ENCODE data around the gene ZNF764. TPM values are rescaled to one million over a fixed set of nuclear protein-coding genes. Genes with fewer than 3 reads are reported as not detected.
A peak's percentile ranks its signal among the peaks of the same experiment; 100 is the strongest.

ZNF764 gene
- total RNA-seq, 1 experiment from 2014 or later, result 9.1 TPM

DNA sequence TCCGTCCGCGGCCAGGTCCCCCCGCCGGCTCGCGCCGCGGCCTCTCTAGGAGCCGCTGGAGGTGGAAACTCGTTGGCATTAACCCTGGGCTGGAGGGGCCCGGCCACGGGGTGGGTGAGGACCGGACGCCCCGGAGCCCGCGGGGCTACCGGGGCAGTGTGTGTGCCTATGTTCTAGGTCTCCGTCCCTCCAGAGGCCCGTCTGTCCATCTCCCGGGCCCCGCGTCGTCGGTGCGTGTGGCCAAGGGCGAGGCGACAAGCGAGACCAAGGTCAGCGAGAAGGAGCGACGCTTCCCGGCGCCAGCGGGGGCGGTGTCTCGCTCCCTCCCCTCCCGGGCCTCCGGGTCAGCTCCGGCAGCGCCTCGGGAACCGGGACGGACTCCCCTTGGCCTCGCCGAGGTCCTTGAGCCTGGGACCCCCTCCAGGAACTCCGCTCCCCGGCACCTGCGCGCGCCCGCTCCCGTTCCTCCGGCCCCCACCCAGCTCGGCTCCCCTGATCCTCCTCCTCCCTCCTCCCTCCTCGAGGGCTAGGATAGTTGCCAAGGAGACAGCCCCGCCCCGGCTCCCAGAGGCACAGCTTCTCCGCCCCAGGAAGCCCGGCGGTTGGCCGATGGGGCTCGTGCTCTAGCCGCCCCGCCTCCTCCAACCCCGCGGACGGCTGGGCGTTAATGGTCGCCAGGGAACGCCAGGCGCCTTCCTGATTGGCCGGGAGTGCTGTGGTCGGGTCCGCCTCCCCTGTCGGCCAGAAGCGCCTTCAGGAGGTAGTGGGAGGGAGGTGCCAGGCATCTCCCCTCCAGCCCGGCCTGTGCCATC lies 31.1 kb downstream of the ZNF764 start:
- Histone ChIP-seq H3K27ac (ENCODE audit: low read depth, low read length) (peak overlapping the region; percentile 99), H3K4me3 (replicated peaks in 1 of 2; ENCODE audit: low read depth in 1 of 2, low read length in 2 of 2) (peak overlapping the region; percentile 69 to 77), H3K4me2 (ENCODE audit: low read length) (peak overlapping the region; percentile 84), H2AFZ (ENCODE audit: low read depth, low read length, poor library complexity, severe bottlenecking) (no peak overlapping the region), H3K36me3 (ENCODE audit: control insufficient read depth in 1 of 2, insufficient read depth in 2 of 2, low read length in 2 of 2) (no peaks in the 10 kb centered on the region; a peak in 1 of 4 replicates), H3K9ac (ENCODE audit: low read length) (peak overlapping the region; percentile 91), H4K20me1 (ENCODE audit: insufficient read depth) (no peaks in the 10 kb centered on the region), H3K79me2 (ENCODE audit: insufficient read depth, low read length) (peaks cover 12% of the 10 kb centered on the region), H3K9me3 (ENCODE audit: control insufficient read depth in 1 of 2, insufficient read depth in 1 of 2, low read depth in 1 of 2, low read length in 2 of 2) (no peaks in the 10 kb centered on the region), H3K27me3 (ENCODE audit: insufficient read depth, low read length) (no peaks in the 10 kb centered on the region), H3K4me1 (ENCODE audit: control insufficient read depth in 1 of 2, insufficient read depth in 2 of 2, low read length in 2 of 2) (peaks cover 7 to 25% of the 10 kb centered on the region in 2 experiments), H3K9me2 (ENCODE audit: insufficient read depth) (no peaks in the 10 kb centered on the region)
- ATAC-seq (peak; percentile 91), DNase-seq (ENCODE audit: low read depth, low spot score) (peak; percentile 94)
- intact Hi-C loops (cut with micrococcal nuclease), result loop anchor here (5.0 kb wide), 1 partner anchor 95 kb away; the partner anchor contains the start of gene DCTPP1
- peak; percentile 44 for TF ChIP-seq ZFX (IDR thresholded peaks at IDR 0.05)
- TF ChIP-seq TCF7L2 (IDR thresholded peaks at IDR 0.05; ENCODE audit: borderline replicate concordance, extremely low read depth, insufficient read depth, insufficient read length), result no peak
- TF ChIP-seq, protein P1, sequence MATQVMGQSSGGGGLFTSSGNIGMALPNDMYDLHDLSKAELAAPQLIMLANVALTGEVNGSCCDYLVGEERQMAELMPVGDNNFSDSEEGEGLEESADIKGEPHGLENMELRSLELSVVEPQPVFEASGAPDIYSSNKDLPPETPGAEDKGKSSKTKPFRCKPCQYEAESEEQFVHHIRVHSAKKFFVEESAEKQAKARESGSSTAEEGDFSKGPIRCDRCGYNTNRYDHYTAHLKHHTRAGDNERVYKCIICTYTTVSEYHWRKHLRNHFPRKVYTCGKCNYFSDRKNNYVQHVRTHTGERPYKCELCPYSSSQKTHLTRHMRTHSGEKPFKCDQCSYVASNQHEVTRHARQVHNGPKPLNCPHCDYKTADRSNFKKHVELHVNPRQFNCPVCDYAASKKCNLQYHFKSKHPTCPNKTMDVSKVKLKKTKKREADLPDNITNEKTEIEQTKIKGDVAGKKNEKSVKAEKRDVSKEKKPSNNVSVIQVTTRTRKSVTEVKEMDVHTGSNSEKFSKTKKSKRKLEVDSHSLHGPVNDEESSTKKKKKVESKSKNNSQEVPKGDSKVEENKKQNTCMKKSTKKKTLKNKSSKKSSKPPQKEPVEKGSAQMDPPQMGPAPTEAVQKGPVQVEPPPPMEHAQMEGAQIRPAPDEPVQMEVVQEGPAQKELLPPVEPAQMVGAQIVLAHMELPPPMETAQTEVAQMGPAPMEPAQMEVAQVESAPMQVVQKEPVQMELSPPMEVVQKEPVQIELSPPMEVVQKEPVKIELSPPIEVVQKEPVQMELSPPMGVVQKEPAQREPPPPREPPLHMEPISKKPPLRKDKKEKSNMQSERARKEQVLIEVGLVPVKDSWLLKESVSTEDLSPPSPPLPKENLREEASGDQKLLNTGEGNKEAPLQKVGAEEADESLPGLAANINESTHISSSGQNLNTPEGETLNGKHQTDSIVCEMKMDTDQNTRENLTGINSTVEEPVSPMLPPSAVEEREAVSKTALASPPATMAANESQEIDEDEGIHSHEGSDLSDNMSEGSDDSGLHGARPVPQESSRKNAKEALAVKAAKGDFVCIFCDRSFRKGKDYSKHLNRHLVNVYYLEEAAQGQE (IDR thresholded peaks at IDR 0.05; ENCODE audit: low read depth), result no peak
- TF ChIP-seq, protein P2, sequence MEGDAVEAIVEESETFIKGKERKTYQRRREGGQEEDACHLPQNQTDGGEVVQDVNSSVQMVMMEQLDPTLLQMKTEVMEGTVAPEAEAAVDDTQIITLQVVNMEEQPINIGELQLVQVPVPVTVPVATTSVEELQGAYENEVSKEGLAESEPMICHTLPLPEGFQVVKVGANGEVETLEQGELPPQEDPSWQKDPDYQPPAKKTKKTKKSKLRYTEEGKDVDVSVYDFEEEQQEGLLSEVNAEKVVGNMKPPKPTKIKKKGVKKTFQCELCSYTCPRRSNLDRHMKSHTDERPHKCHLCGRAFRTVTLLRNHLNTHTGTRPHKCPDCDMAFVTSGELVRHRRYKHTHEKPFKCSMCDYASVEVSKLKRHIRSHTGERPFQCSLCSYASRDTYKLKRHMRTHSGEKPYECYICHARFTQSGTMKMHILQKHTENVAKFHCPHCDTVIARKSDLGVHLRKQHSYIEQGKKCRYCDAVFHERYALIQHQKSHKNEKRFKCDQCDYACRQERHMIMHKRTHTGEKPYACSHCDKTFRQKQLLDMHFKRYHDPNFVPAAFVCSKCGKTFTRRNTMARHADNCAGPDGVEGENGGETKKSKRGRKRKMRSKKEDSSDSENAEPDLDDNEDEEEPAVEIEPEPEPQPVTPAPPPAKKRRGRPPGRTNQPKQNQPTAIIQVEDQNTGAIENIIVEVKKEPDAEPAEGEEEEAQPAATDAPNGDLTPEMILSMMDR (IDR thresholded peaks at IDR 0.05 in 2 of 3, conservative IDR thresholded peaks at IDR 0.05 in 1 of 3; ENCODE audit: borderline replicate concordance in 1 of 3, insufficient read depth in 1 of 3, low read depth in 2 of 3, low read length in 2 of 3), result peak in 1 of 3 experiments; percentile 24; a peak in 2 of 6 replicates
- TF ChIP-seq EGR1 (IDR thresholded peaks at IDR 0.05; ENCODE audit: low read depth), result peak; percentile 93
- no peak for TF ChIP-seq ZNF274 (IDR thresholded peaks at IDR 0.05; ENCODE audit: low read depth, low read length)
- peak; percentile 59; the same call in 1 of the 2 replicates for TF ChIP-seq SP1 (IDR thresholded peaks at IDR 0.05; ENCODE audit: low read depth)
- peak; percentile 81 for TF ChIP-seq YY1 (IDR thresholded peaks at IDR 0.05; ENCODE audit: extremely low read depth, insufficient replicate concordance, low read depth, low read length)
- TF ChIP-seq POLR2AphosphoS5 (IDR thresholded peaks at IDR 0.05; ENCODE audit: low read depth, low read length), result peak; percentile 68
- CTCF ChIA-PET, result interaction anchor here (0.6 to 0.9 kb wide), 3 partner anchors 9 to 107 kb away, joined by 3 to 6 read pairs (median 3); partner anchors contain the start of gene ZNF764
- RAD21 ChIA-PET (ENCODE audit: low non-redundant PET in 1 of 2, low total read pairs in 2 of 2, uncharacterized antibody in 2 of 2, unreplicated experiment in 2 of 2), result no interaction called here
- POLR2A ChIA-PET, result interaction anchor here (0.6 to 1.3 kb wide), 6 partner anchors 9 to 97 kb away, joined by 3 to 6 read pairs (median 3); partner anchors contain the start of genes DCTPP1 and ZNF764
- BruUV-seq (replicated peaks), result no TSS peak

All from HCT116 (cell line).